Measurements from ENCODE around the gene IBTK. TPM values are rescaled to one million over a fixed set of nuclear protein-coding genes. Genes with fewer than 3 reads are reported as not detected.
"Not testable (repeated sequence)": the region's sequence is repeated elsewhere in the genome, so short reads cannot be mapped to it uniquely, and the experiment has no call there.

The IBTK gene
- total and polyA plus RNA-seq, 12 donors: 15.3 to 40.1 (median 36.4) TPM

DNA sequence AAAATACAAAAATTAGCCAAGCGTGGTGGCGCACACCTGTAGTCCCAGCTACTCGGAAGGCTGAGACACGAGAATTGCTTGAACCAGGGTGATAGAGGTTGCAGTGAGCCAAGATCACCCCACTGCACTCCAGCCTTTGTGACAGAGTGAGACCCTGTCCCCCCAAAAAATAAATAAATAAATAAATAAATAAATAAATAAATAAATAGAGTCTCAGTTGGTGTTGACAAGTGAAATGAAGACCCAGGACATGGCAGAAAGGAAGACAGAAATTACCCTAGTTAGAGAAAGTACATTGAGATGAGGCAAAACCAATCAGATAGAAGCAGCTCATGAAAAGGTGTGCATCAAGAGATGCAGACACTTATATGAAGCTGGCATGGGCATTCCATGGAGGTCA lies 105.0 kb downstream of the IBTK start:
- DNase-seq (no peak), ATAC-seq (no peak)
- intact Hi-C loops (cut with DNase I): loop anchor here in 2 of 10 donors (10.0 kb wide), 2 partner anchors 238 to 1788 kb away; no protein-coding TSS in a partner anchor
- TF ChIP-seq, protein P1, sequence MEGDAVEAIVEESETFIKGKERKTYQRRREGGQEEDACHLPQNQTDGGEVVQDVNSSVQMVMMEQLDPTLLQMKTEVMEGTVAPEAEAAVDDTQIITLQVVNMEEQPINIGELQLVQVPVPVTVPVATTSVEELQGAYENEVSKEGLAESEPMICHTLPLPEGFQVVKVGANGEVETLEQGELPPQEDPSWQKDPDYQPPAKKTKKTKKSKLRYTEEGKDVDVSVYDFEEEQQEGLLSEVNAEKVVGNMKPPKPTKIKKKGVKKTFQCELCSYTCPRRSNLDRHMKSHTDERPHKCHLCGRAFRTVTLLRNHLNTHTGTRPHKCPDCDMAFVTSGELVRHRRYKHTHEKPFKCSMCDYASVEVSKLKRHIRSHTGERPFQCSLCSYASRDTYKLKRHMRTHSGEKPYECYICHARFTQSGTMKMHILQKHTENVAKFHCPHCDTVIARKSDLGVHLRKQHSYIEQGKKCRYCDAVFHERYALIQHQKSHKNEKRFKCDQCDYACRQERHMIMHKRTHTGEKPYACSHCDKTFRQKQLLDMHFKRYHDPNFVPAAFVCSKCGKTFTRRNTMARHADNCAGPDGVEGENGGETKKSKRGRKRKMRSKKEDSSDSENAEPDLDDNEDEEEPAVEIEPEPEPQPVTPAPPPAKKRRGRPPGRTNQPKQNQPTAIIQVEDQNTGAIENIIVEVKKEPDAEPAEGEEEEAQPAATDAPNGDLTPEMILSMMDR (IDR thresholded peaks at IDR 0.05): no peak
- no peaks in the 10 kb centered on the region for H3K36me3 ChIP-seq
- H3K4me3 ChIP-seq: no peak overlapping the region
- no peaks in the 10 kb centered on the region for H3K27me3 ChIP-seq
- peaks cover 0 to 12% (median 0%) of the 10 kb centered on the region in 11 donors for H3K9me3 ChIP-seq
- H3K27ac ChIP-seq: peak overlapping the region in 8 of 10 donors; percentile 74 to 90 (median 88)
- WGBS, 2 donors: 83 to 98% methylated on average over 4 of the region's 4 CpGs
- H3K4me1 ChIP-seq: peaks cover 0 to 32% (median 25%) of the 10 kb centered on the region in 9 donors

DNA sequence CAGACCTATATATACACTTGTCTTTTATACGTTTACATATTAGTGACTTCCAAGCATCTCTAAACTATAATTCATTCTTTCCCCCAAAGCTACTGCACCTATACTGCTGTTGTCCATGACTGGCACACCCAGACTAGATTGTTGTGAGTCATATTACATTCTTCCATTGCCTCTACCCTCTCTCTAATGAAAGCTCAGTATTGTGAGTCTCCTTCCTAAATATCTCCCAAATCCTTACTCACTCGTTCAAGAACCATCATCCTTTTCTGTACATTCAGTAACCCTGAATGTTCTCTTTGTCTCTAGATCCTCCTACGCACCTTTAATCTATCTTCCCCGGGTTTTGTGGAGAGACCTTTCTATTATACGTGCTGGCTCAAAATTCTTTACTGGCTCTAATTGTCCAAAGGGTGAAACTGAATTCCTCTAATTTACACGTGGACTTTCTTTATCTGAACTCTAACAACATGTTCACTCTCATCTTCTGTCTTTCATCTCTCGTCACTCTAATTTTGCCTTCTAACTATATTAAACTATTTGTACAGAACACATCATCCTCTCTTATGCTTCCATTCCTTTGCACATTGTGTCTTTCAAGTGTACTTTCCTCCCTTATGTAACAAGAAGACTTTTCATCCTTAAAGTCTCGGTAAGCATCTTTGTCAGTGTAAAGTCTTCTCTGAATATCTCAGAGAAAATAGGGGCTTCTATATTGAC lies 109.3 kb downstream of the IBTK start:
- no peak overlapping the region for H3K4me3 ChIP-seq
- H3K36me3 ChIP-seq: no peaks in the 10 kb centered on the region
- no peak for DNase-seq
- peak in 2 of 8 donors; percentile 17 to 82 for ATAC-seq
- intact Hi-C loops (cut with DNase I): no loop called here
- WGBS, 2 donors: 36 to 52% methylated on average over 8 of the region's 8 CpGs
- H3K27ac ChIP-seq: peak overlapping the region in 6 of 10 donors; percentile 33 to 62 (median 42)
- H3K9me3 ChIP-seq: peaks cover 0 to 12% (median 0%) of the 10 kb centered on the region in 11 donors
- H3K27me3 ChIP-seq: no peaks in the 10 kb centered on the region
- TF ChIP-seq, protein P1 (IDR thresholded peaks at IDR 0.05): no peak
- H3K4me1 ChIP-seq: peaks cover 0 to 13% (median 5%) of the 10 kb centered on the region in 9 donors

DNA sequence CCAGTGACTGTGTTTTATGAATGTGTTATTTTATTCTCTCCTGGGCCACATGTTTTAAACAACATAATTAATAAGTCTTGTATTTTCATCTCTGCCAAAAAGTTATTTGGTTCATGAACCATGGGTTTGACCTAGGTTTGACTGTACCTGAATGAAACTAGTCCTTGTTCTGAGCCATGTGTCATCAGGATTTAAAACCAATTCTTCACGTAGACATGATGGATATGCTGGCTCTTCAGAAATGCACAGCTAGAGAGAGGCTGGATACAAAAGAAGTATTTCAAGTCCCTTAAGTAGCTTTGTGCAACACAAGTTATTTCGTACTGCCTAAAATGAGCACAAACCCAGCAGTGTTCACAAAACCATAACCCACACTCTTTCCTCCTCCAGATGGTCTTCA lies 116.1 kb downstream of the IBTK start:
- Histone ChIP-seq H3K9me3 (peaks cover 0 to 23% (median 0%) of the 10 kb centered on the region in 11 donors), H3K4me1 (peaks cover 0 to 6% (median 0%) of the 10 kb centered on the region in 9 donors), H3K27ac (no peak overlapping the region), H3K36me3 (no peaks in the 10 kb centered on the region), H3K4me3 (no peak overlapping the region), H3K27me3 (no peaks in the 10 kb centered on the region)
- DNase-seq (no peak), ATAC-seq (no peak)
- intact Hi-C loops (cut with DNase I): no loop called here
- TF ChIP-seq, protein P1 (IDR thresholded peaks at IDR 0.05): no peak
- 84 to 87% methylated on average over 2 of the region's 2 CpGs for WGBS, 2 donors

DNA sequence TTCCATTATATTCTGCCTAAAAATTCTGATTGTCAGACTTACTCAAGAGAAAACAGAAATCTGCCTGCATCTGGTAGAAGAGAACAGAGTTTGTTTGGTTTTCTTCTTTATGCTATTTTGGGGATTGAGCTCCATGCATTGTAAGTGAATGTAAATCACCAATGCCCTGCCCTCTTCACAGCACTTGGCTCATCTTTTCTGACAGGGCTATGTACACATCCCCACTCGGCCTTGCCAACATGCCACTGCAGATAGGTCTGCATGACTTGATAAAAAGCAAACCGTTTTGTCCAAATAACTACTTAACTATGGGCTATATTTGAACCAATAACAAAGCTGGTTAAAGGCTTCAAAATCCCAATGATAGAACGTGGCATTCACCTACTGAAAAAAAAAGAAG lies 117.7 kb downstream of the IBTK start:
- H3K27ac ChIP-seq: no peak overlapping the region
- H3K4me3 ChIP-seq: no peak overlapping the region
- peak in 1 of 8 donors; percentile 56 for ATAC-seq

DNA sequence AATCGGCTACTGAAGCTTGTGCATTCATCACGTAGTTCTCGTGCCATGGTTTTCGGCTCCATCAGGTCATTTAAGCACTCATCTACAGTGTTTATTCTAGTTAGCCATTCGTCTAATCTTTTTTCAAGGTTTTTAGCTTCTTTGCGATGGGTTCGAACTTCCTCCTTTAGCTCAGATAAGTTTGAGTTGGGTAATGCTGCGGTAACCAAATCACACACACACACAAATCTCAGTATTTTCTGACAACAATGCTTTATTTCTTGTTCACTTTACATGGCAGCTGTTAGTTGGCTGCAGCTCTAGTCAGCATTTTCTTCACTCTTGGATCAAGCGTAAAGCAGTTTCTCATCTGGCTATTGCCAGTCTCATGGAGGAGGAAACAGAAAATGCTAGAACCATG lies 118.6 kb downstream of the IBTK start:
- 90 to 93% methylated on average over 9 of the region's 9 CpGs for WGBS, 2 donors
- ATAC-seq; intact Hi-C loops (cut with DNase I); H3K4me3 ChIP-seq; H3K27ac ChIP-seq; H3K27me3 ChIP-seq; H3K36me3 ChIP-seq; H3K4me1 ChIP-seq; DNase-seq: not testable (repeated sequence)
- H3K9me3 ChIP-seq: peaks cover 0 to 38% (median 0%) of the 10 kb centered on the region in 11 donors

More for the DNA sequence above, 117.7 kb downstream of the IBTK start:
- intact Hi-C loops (cut with DNase I): no loop called here
- peaks cover 0 to 6% (median 0%) of the 10 kb centered on the region in 9 donors for H3K4me1 ChIP-seq
- WGBS, 2 donors: 33 to 43% methylated on average over 3 of the region's 3 CpGs
- DNase-seq: no peak
- TF ChIP-seq, protein P1 (IDR thresholded peaks at IDR 0.05): no peak
- no peaks in the 10 kb centered on the region for H3K36me3 ChIP-seq
- no peaks in the 10 kb centered on the region for H3K27me3 ChIP-seq
- H3K9me3 ChIP-seq: peaks cover 0 to 36% (median 0%) of the 10 kb centered on the region in 11 donors

All from heart right ventricle (tissue), 16 donors.